GM21529 (cell line): Measurements from ENCODE around the gene ACVR1.

Experiments used
- ATAC-seq: cut with Tn5 transposase; IDR thresholded peaks from one replicate; pipeline ENCODE4 v1.9.1; 2021; ENCODE audit not compliant: unreplicated experiment

The ACVR1 gene

GRCh38 chr2:157876066-157876785, at the start of gene ACVR1:
Gene ACVR1, minus strand, starts transcription at chr2:157876330. Its CDS starts 76,837 bp downstream, at chr2:157799493.
- ATAC-seq = peak; percentile 85

DNA sequence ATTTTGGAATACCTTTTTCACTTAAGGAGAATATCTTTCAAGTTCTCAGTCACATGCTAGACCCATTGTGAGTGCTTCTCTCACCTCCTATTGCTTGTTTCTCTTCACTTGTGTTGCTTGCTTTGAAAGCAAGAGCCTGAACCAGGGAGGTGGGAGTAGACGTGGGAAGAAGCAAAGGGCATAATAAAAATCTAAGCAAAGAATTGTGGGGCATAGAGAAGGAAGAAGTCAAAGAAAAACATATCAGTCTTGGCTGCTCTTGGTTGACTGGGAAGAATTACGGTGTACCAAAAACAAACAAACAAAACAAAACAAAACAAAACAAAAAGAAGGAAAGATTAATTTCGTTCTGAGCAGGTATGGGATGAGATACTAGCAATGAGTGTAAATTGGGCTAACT, 48.9 kb upstream of the ACVR1 start:
- no peak for ATAC-seq

DNA sequence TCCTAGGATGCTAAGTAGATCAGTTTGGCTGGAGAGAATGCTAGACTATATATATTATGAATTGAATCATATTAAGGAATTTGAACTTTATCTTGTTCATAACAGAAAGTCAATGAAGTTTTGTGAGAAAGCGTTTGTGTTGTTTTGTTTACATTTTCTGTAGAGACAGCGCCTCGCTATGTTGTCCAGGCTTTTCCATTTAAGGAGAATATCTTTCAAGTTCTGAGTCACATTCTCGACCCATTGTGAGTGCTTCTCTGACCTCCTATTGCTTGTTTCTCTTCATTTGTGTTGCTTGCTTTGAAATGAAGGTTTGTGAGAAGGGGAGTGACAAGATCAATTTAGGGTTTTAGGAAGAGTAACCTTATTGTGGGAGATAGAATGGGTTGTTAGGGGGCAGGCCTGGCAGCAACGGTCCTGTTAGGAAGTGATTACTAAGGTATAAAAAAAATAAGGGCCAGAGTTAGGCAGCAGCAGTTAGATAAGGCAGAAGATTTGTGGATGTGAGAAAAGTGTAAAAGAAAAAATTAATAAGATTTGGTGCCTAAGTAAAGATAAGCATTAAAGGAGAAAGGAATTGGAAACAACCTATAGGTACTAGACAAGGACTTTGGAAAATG, 47.6 kb upstream of the ACVR1 start:
- ATAC-seq = no peak

DNA sequence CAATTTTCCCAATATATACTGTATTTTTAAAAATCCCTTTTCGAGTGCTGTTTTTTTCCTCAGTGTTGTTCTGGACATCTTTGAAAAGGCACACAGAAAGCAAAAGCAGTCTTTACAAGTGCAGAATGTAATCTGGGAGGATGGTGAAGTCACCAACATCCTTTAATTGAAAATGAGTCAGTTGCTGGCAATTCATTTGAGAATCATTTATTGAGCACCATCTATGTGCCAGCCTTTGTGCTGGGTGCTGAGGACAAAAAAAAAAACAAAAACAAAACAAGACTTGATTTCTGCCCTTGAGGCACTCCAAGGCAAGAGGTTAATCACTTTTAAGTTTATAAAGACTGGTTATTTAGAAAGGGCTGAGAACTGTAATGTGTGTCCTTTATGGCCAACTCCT, 46.7 kb upstream of the ACVR1 start:
- no peak for ATAC-seq

DNA sequence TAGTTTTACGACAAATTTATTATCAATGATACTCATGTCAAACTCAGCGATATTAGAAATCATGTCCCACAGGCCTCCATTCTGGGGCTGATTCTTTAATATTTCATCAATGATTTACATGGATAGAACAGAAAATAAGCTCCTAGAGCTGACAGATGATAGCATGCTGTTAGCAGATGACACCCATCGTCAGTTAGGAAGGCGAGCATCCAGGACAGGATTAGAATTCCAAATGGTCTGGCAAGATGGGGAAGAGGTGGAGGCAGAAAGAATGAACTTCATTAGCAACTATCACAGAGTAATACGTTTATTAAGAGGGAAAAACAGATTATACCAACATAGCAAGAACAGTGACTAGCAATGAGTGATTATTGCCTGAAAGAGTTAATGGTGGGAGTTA, 46.2 kb upstream of the ACVR1 start:
- no peak for ATAC-seq

DNA sequence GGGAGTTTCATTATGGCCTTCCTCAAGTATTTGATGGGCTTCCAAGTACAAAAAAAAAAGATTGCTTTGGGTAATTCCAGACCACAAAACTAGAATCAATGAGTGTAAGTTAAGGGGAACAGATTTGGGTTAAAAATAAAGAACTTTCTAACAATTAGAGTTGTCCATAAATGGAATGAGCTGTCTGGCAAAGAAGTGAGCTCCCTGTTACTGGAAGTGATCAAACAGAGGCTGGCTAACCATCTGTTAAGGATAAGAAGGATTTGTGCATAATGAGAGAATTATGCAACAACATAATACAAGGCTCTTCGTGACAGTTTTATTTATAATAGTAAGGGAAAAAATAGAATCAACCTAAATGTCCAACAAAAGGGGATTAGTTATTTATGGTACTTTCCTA, 44.6 kb upstream of the ACVR1 start:
- no peak for ATAC-seq

DNA sequence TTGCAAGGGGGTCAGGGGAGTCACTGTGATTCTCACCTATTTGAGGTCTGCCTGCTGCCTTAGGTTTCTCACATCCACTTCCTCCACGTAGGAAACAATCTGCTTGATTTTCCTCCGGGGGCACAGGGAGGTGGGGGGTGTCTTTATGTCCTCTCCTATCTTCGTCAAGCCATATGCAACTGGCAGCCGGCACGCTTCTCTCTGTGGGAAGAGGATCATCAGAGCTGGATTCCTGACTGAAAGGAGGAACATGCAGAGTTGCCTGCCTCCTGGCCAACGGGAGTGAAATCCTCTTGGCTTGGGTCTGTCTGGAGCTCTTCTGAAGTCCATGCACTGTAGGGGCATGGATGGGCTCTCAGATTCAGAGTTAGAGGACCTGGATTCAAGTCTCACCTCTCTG, 43.1 kb upstream of the ACVR1 start:
- ATAC-seq = no peak

DNA sequence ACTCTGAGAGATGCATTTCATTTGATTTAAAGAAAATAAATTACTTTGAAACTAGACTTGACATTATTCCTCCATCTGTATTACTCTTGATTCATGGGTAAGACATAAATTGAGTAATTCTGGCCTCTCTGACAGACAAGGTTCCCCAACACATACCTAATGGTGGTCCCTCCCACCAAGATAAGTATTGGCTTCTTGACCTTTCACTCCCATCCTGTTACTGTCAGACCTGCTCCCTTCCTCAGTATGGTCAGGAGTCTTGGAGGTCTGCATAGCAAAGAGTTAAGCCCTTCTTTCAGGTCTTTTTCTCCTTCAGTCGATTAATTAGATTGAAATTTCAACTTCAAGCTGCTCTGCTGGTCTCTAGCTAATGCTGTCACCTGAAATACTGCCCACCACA, 42.2 kb upstream of the ACVR1 start:
- ATAC-seq = no peak

GRCh38 chr2:157911750-157912149, 35.6 kb upstream of the ACVR1 start:
- no peak for ATAC-seq

DNA sequence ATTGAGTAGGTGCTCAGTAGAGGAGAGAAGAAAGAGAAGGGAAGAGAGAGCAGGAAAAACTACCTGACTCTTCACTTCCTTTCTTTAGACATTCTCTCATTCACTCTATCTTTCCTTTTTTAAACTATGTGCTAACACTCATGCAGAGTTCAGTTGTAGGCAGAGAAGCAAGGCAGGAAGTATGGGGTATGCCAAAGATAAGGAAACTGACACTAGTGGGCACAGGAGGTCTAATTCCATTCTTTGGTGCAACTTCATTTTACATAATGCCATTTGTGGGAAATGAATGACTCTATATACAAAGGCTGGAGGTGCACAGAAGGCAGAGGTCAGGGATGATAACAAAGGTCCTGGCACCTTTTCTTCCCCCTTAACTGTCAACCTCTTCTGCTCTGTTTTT, 35.1 kb upstream of the ACVR1 start:
- ATAC-seq = no peak

GRCh38 chr2:157905092-157905491, 29.0 kb upstream of the ACVR1 start:
- ATAC-seq = no peak

- no peak for ATAC-seq
Observed at GRCh38 chr2:157903626-157904025, 27.5 kb upstream of the ACVR1 start.

- ATAC-seq = no peak
Observed at GRCh38 chr2:157903151-157903550, 27.0 kb upstream of the ACVR1 start.

GRCh38 chr2:157902692-157903091, 26.6 kb upstream of the ACVR1 start:
- no peak for ATAC-seq

- no peak for ATAC-seq
Observed at GRCh38 chr2:157901325-157901724, 25.2 kb upstream of the ACVR1 start.

- ATAC-seq = no peak
Observed at GRCh38 chr2:157900684-157901083, 24.6 kb upstream of the ACVR1 start.

DNA sequence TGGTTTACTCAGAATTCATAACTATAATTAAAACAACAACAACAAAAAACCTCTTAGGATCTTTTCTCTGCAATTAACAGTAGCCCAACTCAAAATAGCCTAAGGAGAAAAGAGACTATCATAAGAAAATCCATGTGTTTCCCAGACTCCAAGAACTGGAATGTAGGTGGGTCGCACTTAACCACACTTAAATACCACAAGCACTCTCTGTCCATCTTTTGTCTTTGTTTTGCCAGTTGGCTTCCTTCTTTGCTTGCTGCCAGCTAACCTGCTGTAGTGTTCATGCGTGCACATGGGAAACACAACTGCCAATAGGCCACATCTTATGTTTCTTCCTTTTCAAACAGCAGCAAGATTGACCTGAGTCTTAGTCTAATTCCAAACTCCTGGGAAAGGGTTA, 24.1 kb upstream of the ACVR1 start:
- no peak for ATAC-seq

- peak; percentile 84 for ATAC-seq
Observed at GRCh38 chr2:157899125-157899839, 23.2 kb upstream of the ACVR1 start.

- ATAC-seq = no peak
Observed at GRCh38 chr2:157898591-157898996, 22.5 kb upstream of the ACVR1 start.

DNA sequence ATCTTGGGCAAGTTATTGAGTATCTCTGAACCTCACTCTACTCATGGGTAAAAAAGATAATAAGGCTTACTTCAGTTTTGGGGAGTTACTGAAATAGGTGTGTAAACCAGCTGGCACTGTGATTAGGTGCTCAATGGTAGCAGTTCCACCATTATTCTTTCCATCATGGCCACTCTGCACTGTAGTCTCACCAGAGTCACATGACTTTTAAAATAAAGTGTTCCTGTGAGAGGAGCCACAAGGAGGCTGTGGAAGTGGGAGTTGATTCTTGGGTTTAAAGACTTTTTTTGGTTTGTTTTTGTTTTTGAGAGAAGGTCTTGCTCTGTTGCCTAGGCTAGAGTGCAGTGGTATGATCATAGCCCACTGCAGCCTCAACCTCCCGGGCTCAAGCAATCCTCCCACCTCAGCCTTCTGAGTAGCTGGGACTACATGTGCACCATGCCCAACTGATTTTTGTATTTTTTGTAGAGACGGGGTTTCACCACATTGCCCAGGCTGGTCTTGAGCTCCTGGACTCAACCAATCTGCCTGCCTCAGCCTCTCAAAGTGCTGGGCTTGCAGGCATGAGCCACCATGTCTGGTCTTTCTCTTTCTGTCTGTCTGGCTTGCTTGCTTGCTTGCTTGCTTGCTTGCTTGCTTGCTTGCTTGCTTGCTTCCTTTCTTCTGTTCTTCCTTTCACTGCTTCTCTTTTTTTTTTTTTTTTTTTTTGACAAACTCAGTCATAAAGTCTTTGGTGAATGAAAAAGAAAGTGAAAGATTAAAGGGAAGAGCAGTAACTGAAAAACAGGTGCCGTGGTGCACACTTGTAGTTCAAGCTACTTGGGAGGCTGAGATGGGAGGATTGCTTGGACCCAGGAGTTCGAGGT, 21.2 kb upstream of the ACVR1 start:
- ATAC-seq = peak; percentile 39

DNA sequence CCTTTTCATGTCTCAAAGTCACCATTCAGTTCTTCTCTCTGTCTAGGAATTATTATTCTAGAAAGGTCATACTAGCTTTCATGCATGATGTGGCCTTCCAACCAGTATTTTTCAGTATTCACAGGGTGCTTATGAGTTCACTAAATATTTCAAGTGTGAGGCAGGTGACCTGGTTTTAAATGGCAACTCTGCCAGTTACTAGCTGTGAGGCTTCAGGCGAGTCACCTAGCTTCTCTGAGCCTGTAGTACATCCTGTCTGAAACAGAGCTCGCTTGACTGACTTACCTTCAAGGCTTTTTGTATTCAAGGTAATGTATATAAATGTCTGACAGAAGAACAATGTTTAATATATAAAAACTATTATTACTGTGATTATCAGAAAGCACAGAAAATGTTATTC, 19.4 kb upstream of the ACVR1 start:
- ATAC-seq = no peak
